Mesothelial cell of epicardium (in vitro differentiated cells): ENCODE results near the gene SHROOM1. TPM values are rescaled to one million over a fixed set of nuclear protein-coding genes. Genes with fewer than 3 reads are reported as not detected.
A peak's percentile ranks its signal among the peaks of the same experiment; 100 is the strongest.

Source experiments
- DNase-seq, 2 experiments: peaks; one replicate each; pipeline ENCODE4 v3.0.0; 2021; ENCODE audit warnings: low spot score in 2 of 2; ENCODE audit not compliant: unreplicated experiment in 2 of 2
- H3K27ac Mint-ChIP-seq: 2 replicates; pipeline ENCODE4 v1.8.0; 2021; ENCODE audit warnings: mixed read lengths
- H3K27me3 Mint-ChIP-seq: 2 replicates; pipeline ENCODE4 v1.8.0; 2021; ENCODE audit warnings: low read depth, mixed read lengths
- H3K36me3 Mint-ChIP-seq: 2 replicates; pipeline ENCODE4 v1.8.0; 2021; ENCODE audit warnings: mixed read lengths
- H3K4me1 Mint-ChIP-seq: 2 replicates; pipeline ENCODE4 v1.8.0; 2021; ENCODE audit warnings: mixed read lengths
- H3K4me3 Mint-ChIP-seq: 2 replicates; pipeline ENCODE4 v1.8.0; 2021; ENCODE audit warnings: mild to moderate bottlenecking, moderate library complexity, mixed read lengths
- H3K9me3 Mint-ChIP-seq: 2 replicates; pipeline ENCODE4 v1.8.0; 2021; ENCODE audit warnings: mixed read lengths
- CTCF ChIP-seq: fragments of 200-600 bp; sonication (generic); IDR thresholded peaks from one replicate; pipeline ENCODE4 v1.5.0; 2021; ENCODE audit warnings: antibody characterized with exemption; ENCODE audit not compliant: unreplicated experiment
- total RNA-seq: library from RNA; stranded (reverse); gene quantifications from 3 replicates; pipeline ENCODE4 v1.2.1, GENCODE V29; 2021

Gene SHROOM1
- total RNA-seq, 1 donor from 2014 or later, result 12.2 TPM

- Mint-ChIP-seq H3K27ac (peak overlapping the region; percentile 45), H3K36me3 (no peaks in the 10 kb centered on the region), H3K27me3 (no peaks in the 10 kb centered on the region), H3K9me3 (peaks cover 6% of the 10 kb centered on the region), H3K4me3 (no peak overlapping the region), H3K4me1 (peaks cover 9% of the 10 kb centered on the region)
- TF ChIP-seq CTCF, result no peak
- DNase-seq, result no peak
These were observed 29.9 kb downstream of the SHROOM1 start for GRCh38 chr5:132800545-132800944.

- Mint-ChIP-seq H3K36me3 (no peaks in the 10 kb centered on the region), H3K4me3 (no peak overlapping the region), H3K27ac (no peak overlapping the region), H3K9me3 (no peaks in the 10 kb centered on the region), H3K27me3 (no peaks in the 10 kb centered on the region), H3K4me1 (peaks cover 9% of the 10 kb centered on the region)
- no peak for DNase-seq
- TF ChIP-seq CTCF, result no peak
These were observed 31.1 kb downstream of the SHROOM1 start for GRCh38 chr5:132799392-132799791.

- H3K9me3 Mint-ChIP-seq, result no peaks in the 10 kb centered on the region
- H3K4me3 Mint-ChIP-seq, result no peak overlapping the region
- no peak for TF ChIP-seq CTCF
- no peak for DNase-seq
- H3K27ac Mint-ChIP-seq, result no peak overlapping the region
- peaks cover 9% of the 10 kb centered on the region for H3K4me1 Mint-ChIP-seq
- no peaks in the 10 kb centered on the region for H3K27me3 Mint-ChIP-seq
- H3K36me3 Mint-ChIP-seq, result no peaks in the 10 kb centered on the region
These were observed 32.8 kb downstream of the SHROOM1 start for GRCh38 chr5:132797651-132798050.

GRCh38 chr5:132791026-132791425 is 39.4 kb downstream of the SHROOM1 start:
- peaks cover 3% of the 10 kb centered on the region for H3K9me3 Mint-ChIP-seq
- H3K4me3 Mint-ChIP-seq, result no peak overlapping the region
- H3K36me3 Mint-ChIP-seq, result no peaks in the 10 kb centered on the region
- DNase-seq, result no peak
- no peak overlapping the region for H3K27ac Mint-ChIP-seq
- H3K27me3 Mint-ChIP-seq, result no peaks in the 10 kb centered on the region
- H3K4me1 Mint-ChIP-seq, result peaks cover 9% of the 10 kb centered on the region
- TF ChIP-seq CTCF, result no peak

GRCh38 chr5:132790201-132790865 is 40.1 kb downstream of the SHROOM1 start:
- Mint-ChIP-seq H3K4me3 (no peak overlapping the region), H3K4me1 (peaks cover 9% of the 10 kb centered on the region), H3K9me3 (peaks cover 6% of the 10 kb centered on the region), H3K27ac (no peak overlapping the region), H3K36me3 (no peaks in the 10 kb centered on the region), H3K27me3 (no peaks in the 10 kb centered on the region)
- DNase-seq, result no peak
- no peak for TF ChIP-seq CTCF
